ENCODE measurements around the gene GPR158.
A peak's percentile ranks its signal among the peaks of the same experiment; 100 is the strongest.

GPR158 gene

GRCh38 chr10:25506821-25507335 is 332.1 kb downstream of the GPR158 start:
- DNase-seq: no peak

- DNase-seq: no peak
These were observed 333.5 kb downstream of the GPR158 start for GRCh38 chr10:25508112-25508815.

GRCh38 chr10:25509151-25509550 is 334.4 kb downstream of the GPR158 start:
- no peak for DNase-seq

GRCh38 chr10:25522294-25522693 is 347.5 kb downstream of the GPR158 start:
- DNase-seq: no peak

GRCh38 chr10:25522946-25523608 is 348.3 kb downstream of the GPR158 start:
- peak; percentile 22 for DNase-seq

GRCh38 chr10:25530306-25530705 is 355.5 kb downstream of the GPR158 start:
- DNase-seq: no peak

GRCh38 chr10:25531457-25532061 is 356.8 kb downstream of the GPR158 start:
- DNase-seq: peak; percentile 4

- DNase-seq: no peak
These were observed 357.4 kb downstream of the GPR158 start for GRCh38 chr10:25532213-25532612.

GRCh38 chr10:25536027-25536426 is 361.2 kb downstream of the GPR158 start:
- DNase-seq: no peak

GRCh38 chr10:25547382-25547781 is 372.6 kb downstream of the GPR158 start:
- peak; percentile 14 for DNase-seq

- no peak for DNase-seq
These were observed 377.6 kb downstream of the GPR158 start for GRCh38 chr10:25552283-25552919.

GRCh38 chr10:25555865-25556264 is 381.1 kb downstream of the GPR158 start:
- DNase-seq: peak; percentile 8

GRCh38 chr10:25556457-25556856 is 381.7 kb downstream of the GPR158 start:
- peak; percentile 38 for DNase-seq

- no peak for DNase-seq
These were observed 382.3 kb downstream of the GPR158 start for GRCh38 chr10:25557136-25557535.

- peak; percentile 69 for DNase-seq
These were observed 387.0 kb downstream of the GPR158 start for GRCh38 chr10:25561758-25562157.

GRCh38 chr10:25562547-25562946 is 387.7 kb downstream of the GPR158 start:
- DNase-seq: no peak

- no peak for DNase-seq
These were observed 389.6 kb downstream of the GPR158 start for GRCh38 chr10:25564351-25564750.

GRCh38 chr10:25565570-25565969 is 390.8 kb downstream of the GPR158 start:
- no peak for DNase-seq

- no peak for DNase-seq
These were observed 398.5 kb downstream of the GPR158 start for GRCh38 chr10:25573316-25573715.

GRCh38 chr10:25575343-25575742 is 400.5 kb downstream of the GPR158 start:
- DNase-seq: no peak

- no peak for DNase-seq
These were observed 403.3 kb downstream of the GPR158 start for GRCh38 chr10:25578061-25578460.

GRCh38 chr10:25582961-25583360 is 408.2 kb downstream of the GPR158 start:
- no peak for DNase-seq

- no peak for DNase-seq
These were observed 425.9 kb downstream of the GPR158 start for GRCh38 chr10:25600651-25601050.
